GM20431 (cell line): ENCODE measurements around the gene NEUROD1.

Source experiments
- in situ Hi-C: fragments of 300-500 bp; cut with MseI, MboI; formaldehyde crosslinking; loops from one replicate; pipeline ENCODE4 v1.15.0; 2020; ENCODE audit warnings: low sequenced_read_pairs; ENCODE audit not compliant: unreplicated experiment

The NEUROD1 gene

GRCh38 chr2:181682026-181682789, 1.9 kb upstream of the NEUROD1 start:
- in situ Hi-C loops = no loop called here

- in situ Hi-C loops = no loop called here
These were observed 857 bp upstream of the NEUROD1 start for GRCh38 chr2:181680937-181681811.

GRCh38 chr2:181679544-181679979, 755 bp downstream of the NEUROD1 start:
- in situ Hi-C loops = no loop called here

GRCh38 chr2:181678861-181679543, 1.3 kb downstream of the NEUROD1 start:
- in situ Hi-C loops = no loop called here

GRCh38 chr2:181677912-181678586, 2.3 kb downstream of the NEUROD1 start:
- in situ Hi-C loops = no loop called here

- in situ Hi-C loops = no loop called here
These were observed 5.1 kb downstream of the NEUROD1 start for GRCh38 chr2:181675254-181675653.

GRCh38 chr2:181674461-181674860, 5.9 kb downstream of the NEUROD1 start:
- in situ Hi-C loops = no loop called here

GRCh38 chr2:181673173-181673572, 7.1 kb downstream of the NEUROD1 start:
- in situ Hi-C loops = no loop called here

GRCh38 chr2:181672255-181673008, 7.9 kb downstream of the NEUROD1 start:
- in situ Hi-C loops = no loop called here

GRCh38 chr2:181670632-181671031, 9.7 kb downstream of the NEUROD1 start:
- in situ Hi-C loops = no loop called here

- in situ Hi-C loops = no loop called here
These were observed 13.1 kb downstream of the NEUROD1 start for GRCh38 chr2:181667234-181667633.

- in situ Hi-C loops = no loop called here
These were observed 18.0 kb downstream of the NEUROD1 start for GRCh38 chr2:181662287-181662686.

- in situ Hi-C loops = no loop called here
These were observed 20.1 kb downstream of the NEUROD1 start for GRCh38 chr2:181660181-181660580.

GRCh38 chr2:181658444-181658843, 21.9 kb downstream of the NEUROD1 start:
- in situ Hi-C loops = no loop called here

- in situ Hi-C loops = no loop called here
These were observed 22.9 kb downstream of the NEUROD1 start for GRCh38 chr2:181657379-181657778.

- in situ Hi-C loops = no loop called here
These were observed 23.6 kb downstream of the NEUROD1 start, which contains the start of gene CERKL for GRCh38 chr2:181656450-181657291. Gene CERKL (minus strand): TSS chr2:181657105. CDS start chr2:181657006, 99 bp downstream.

GRCh38 chr2:181655519-181655918, 24.8 kb downstream of the NEUROD1 start:
- in situ Hi-C loops = no loop called here

GRCh38 chr2:181649436-181649979, 30.8 kb downstream of the NEUROD1 start:
- in situ Hi-C loops = no loop called here
